Activated naive CD4-positive, alpha-beta T cell treated with anti-CD3 and anti-CD28 coated beads, Interleukin-2, amount 50 U/mL, for 24 hours (primary cell): ENCODE results near the gene ZGPAT.

Experiments
- H3K27ac Mint-ChIP-seq: one replicate; pipeline ENCODE4 v1.8.0; 2021; ENCODE audit warnings: mild to moderate bottlenecking, mixed read lengths
- H3K27me3 Mint-ChIP-seq: one replicate; pipeline ENCODE4 v1.8.0; 2021; ENCODE audit warnings: mixed read lengths
- H3K36me3 Mint-ChIP-seq: one replicate; pipeline ENCODE4 v1.8.0; 2021; ENCODE audit warnings: mixed read lengths
- H3K4me1 Mint-ChIP-seq: one replicate; pipeline ENCODE4 v1.8.0; 2021; ENCODE audit warnings: mixed read lengths
- H3K4me3 Mint-ChIP-seq: one replicate; pipeline ENCODE4 v1.8.0; 2021; ENCODE audit warnings: mild to moderate bottlenecking, mixed read lengths
- H3K9me3 Mint-ChIP-seq: one replicate; pipeline ENCODE4 v1.8.0; 2021; ENCODE audit warnings: mixed read lengths

Gene ZGPAT

DNA sequence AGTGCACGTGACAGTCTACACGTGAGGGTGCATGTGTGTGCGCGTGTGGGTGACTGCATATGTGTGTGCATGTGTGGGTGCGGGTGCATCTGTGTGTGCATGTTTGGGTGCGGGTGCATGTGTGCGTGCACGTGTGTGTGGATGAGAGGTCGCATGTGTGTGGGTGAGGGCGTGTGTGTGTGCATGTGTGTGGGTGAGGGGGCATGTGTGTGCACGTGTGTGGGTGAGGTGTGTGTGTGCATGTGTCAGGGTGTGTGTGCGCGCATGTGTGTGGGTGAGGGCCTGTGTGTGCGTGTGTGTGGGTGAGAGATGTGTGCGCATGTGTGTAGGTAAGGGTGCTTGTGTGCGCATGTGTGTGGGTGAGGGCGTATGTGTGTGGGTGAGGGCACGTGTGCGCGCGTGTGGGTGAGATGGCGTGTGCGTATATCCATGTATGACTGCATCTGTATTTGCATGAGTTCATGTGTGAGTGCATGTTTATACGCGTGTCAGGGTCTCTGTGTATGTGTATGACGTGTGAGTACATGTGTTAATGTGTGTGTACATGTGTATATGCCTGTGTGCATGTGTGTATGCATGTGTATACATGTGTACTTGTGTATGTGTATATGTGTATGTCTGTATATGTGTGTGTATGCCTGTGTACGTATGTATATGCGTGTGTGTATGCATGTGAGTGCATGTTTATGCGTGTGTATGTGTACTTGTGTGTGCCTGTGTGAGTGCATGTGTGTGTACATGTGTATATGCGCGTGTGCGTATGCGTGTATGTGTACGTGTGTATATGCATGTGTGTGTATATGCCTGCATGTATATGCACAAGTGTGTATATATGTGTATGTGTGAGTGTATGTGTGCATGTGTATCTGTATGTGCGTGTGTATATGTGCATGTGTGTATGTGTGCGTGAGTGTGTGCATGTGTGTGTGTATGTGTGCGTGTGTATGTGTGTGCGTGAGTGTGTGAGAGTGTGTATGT lies 24.6 kb downstream of the ZGPAT start:
- H3K36me3 Mint-ChIP-seq: peaks cover 15% of the 10 kb centered on the region
- peaks cover 39% of the 10 kb centered on the region for H3K4me1 Mint-ChIP-seq
- no peaks in the 10 kb centered on the region for H3K9me3 Mint-ChIP-seq
- no peak overlapping the region for H3K27ac Mint-ChIP-seq
- no peak overlapping the region for H3K4me3 Mint-ChIP-seq
- H3K27me3 Mint-ChIP-seq: no peaks in the 10 kb centered on the region

DNA sequence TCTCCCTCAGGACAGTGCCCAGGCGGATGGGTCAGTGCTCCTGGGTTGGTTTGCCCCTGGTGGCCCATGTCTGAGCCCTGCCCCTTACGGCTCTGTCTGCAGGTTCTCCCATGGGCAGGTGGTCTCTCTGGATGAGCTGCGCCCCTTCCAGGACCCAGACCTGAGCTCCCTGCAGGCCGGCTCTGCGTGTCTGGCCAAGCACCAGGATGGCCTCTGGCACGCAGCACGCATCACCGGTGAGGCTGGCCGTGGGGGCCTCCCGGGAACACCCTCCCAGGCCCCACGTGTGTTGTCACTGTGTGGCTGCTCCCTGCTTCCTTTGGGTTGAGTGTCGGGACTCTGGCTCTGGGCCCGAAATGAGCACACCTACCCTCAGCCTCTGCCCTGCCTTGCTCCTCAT lies 25.3 kb downstream of the ZGPAT start:
- no peaks in the 10 kb centered on the region for H3K27me3 Mint-ChIP-seq
- H3K4me1 Mint-ChIP-seq: peaks cover 34% of the 10 kb centered on the region
- H3K27ac Mint-ChIP-seq: no peak overlapping the region
- H3K4me3 Mint-ChIP-seq: no peak overlapping the region
- no peaks in the 10 kb centered on the region for H3K9me3 Mint-ChIP-seq
- H3K36me3 Mint-ChIP-seq: peaks cover 12% of the 10 kb centered on the region

DNA sequence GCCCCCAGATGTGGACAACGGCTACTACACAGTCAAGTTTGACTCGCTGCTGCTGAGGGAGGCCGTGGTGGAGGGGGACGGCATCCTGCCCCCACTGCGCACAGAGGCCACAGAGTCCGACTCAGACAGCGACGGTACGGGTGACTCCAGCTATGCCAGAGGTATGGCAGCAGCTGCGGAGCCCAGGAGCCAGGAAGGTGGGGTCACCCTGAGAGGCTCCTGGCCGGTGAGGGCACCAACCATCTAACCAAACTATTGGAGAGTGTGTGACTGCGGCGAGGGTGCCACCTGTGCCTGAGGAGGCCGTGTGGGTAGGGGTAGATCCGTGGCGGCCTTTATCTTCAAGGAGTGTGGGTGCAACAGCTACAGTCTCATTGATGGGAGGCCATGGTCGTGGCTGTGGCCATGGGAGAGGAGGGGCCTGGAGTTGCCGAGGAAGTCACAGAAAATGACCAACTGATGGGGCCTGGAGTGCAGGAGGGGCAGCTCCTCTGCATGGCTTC lies 25.8 kb downstream of the ZGPAT start:
- Mint-ChIP-seq H3K36me3 (peaks cover 9% of the 10 kb centered on the region), H3K27ac (no peak overlapping the region)

DNA sequence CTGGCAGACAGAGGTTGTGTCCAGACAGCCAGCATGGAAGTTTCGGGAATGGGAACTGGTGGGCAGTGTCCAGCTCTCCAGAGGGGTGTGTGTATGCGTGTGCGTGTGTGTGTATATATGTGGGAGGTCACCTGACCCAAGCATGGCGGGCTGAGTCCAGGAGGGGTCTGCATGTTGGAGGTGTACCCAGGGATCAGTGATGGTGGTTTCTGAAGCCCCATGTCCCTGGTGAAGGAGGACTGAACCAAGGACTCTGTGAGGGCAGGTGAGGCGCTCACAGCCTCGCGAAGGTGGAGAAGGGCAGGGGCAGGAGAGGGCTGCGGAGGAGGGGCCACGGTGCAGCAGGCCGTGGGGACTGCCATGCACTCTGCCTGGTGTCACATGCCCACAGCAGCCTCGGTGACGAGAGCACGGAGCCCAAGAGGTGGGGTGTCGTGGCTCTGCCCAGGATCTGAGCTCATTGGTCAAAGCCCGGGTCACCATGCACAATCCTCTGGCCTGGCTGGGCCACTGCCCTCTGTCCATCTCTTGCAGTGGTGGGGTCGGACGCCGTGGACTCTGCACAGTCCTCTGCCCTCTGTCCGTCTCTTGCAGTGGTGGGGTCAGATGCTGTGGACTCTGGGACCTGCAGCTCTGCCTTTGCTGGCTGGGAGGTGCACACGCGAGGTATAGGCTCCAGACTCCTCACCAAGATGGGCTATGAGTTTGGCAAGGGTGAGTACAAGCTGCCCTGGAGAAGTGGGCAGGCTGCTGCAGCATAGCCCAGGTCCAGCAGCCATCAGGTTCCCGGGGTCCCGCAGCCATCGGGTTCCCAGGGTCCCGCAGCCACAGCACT lies 26.5 kb downstream of the ZGPAT start:
- Mint-ChIP-seq H3K9me3 (no peaks in the 10 kb centered on the region), H3K36me3 (peaks cover 9% of the 10 kb centered on the region), H3K4me1 (peaks cover 27% of the 10 kb centered on the region), H3K27me3 (no peaks in the 10 kb centered on the region), H3K4me3 (no peak overlapping the region), H3K27ac (no peak overlapping the region)

More for the DNA sequence above, 25.8 kb downstream of the ZGPAT start:
- Mint-ChIP-seq H3K4me1 (peaks cover 29% of the 10 kb centered on the region), H3K4me3 (no peak overlapping the region), H3K9me3 (no peaks in the 10 kb centered on the region), H3K27me3 (no peaks in the 10 kb centered on the region)

DNA sequence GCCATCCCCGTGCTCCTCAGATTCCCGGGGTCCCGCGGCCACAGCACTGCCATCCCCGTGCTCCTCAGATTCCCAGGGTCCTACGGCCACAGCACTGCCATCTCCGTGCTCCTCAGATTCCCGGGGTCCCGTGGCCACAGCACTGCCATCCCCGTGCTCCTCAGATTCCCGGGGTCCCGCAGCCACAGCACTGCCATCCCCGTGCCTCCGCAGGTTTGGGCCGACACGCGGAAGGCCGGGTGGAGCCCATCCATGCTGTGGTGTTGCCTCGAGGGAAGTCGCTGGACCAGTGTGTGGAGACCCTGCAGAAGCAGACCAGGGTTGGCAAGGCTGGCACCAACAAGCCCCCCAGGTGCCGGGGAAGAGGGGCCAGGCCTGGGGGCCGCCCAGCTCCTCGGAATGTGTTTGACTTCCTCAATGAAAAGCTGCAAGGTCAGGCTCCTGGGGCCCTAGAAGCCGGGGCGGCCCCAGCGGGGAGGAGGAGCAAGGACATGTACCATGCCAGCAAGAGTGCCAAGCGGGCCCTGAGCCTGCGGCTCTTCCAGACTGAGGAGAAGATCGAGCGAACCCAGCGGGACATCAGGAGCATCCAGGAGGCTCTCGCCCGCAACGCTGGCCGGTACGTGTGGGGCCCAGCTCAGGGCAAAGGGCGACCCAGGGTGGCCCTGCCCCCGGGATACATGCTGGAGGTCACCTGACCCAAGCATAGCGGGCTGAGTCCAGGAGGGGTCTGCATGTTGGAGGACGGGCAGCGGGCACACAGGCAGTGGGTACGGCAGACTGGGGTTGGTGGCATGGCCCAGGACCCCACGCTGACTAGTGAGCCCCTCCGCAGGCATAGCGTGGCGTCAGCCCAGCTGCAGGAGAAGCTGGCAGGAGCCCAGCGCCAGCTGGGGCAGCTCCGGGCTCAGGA lies 27.4 kb downstream of the ZGPAT start:
- Mint-ChIP-seq H3K4me3 (peak overlapping the region; percentile 11), H3K27ac (peak overlapping the region; percentile 51), H3K27me3 (no peaks in the 10 kb centered on the region), H3K9me3 (no peaks in the 10 kb centered on the region), H3K4me1 (peaks cover 27% of the 10 kb centered on the region), H3K36me3 (peaks cover 6% of the 10 kb centered on the region)

DNA sequence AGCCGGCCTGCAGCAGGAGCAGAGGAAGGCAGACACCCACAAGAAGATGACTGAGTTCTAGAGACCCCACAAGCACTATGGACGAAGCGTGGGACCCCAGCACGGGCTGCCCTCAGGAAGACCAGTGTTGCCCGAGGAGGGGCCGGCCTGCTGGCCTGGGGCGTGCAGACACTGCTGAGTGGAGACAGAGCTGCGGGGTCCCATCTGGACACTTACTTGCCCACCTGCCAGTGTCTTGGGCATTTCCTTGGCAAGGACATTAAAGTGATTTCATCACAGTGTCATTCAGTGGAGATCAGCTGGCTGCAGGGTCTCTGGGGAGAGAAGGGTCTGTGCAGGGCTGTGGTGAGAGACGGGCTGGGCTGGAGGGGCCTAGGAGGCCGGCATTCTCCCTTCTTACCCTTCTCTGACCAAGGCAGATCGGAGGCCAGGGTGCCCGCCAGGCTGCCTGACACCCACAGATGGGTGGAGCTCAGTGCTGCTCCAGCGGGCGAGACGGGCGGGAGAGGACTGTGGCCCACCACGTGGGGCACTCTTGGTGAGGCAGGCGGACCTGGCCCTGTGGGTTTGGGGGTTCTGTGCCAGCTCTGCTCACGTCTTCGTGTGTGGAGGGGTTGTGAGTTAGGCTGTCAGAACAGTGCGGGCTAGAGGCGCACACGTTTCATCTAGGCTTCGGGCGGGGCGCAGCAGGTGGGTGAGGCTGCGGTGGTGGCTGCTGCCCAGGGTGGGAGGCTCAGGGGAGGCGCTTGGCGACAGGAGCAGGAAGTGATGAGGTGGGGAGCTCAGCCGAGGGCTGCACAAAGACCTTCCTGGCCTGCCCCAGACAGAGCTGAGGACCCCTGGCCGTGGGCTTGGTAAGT lies 28.2 kb downstream of the ZGPAT start, which contains the start of gene LIME1:
Gene LIME1, plus strand, starts transcription at position 806 of the 860 bp plus-strand sequence. CDS start 886 bp downstream, outside the sequence.
- Mint-ChIP-seq H3K27me3 (no peaks in the 10 kb centered on the region), H3K36me3 (peaks cover 4% of the 10 kb centered on the region), H3K4me3 (peak within 1 kb of the TSS; percentile 81), H3K4me1 (peaks cover 27% of the 10 kb centered on the region), H3K27ac (peak within 1 kb of the TSS; percentile 23), H3K9me3 (no peaks in the 10 kb centered on the region)

- Mint-ChIP-seq H3K27me3 (no peaks in the 10 kb centered on the region), H3K4me1 (peaks cover 27% of the 10 kb centered on the region), H3K27ac (no peak overlapping the region), H3K36me3 (peaks cover 4% of the 10 kb centered on the region), H3K9me3 (no peaks in the 10 kb centered on the region), H3K4me3 (peak overlapping the region; percentile 81)
Measured at GRCh38 chr20:63736893-63737694, 29.3 kb downstream of the ZGPAT start.

- H3K27me3 Mint-ChIP-seq: no peaks in the 10 kb centered on the region
- peaks cover 4% of the 10 kb centered on the region for H3K36me3 Mint-ChIP-seq
- peak overlapping the region; percentile 81 for H3K4me3 Mint-ChIP-seq
- no peaks in the 10 kb centered on the region for H3K9me3 Mint-ChIP-seq
- no peak overlapping the region for H3K27ac Mint-ChIP-seq
- peaks cover 27% of the 10 kb centered on the region for H3K4me1 Mint-ChIP-seq
Measured at GRCh38 chr20:63737695-63737944, 29.8 kb downstream of the ZGPAT start.

DNA sequence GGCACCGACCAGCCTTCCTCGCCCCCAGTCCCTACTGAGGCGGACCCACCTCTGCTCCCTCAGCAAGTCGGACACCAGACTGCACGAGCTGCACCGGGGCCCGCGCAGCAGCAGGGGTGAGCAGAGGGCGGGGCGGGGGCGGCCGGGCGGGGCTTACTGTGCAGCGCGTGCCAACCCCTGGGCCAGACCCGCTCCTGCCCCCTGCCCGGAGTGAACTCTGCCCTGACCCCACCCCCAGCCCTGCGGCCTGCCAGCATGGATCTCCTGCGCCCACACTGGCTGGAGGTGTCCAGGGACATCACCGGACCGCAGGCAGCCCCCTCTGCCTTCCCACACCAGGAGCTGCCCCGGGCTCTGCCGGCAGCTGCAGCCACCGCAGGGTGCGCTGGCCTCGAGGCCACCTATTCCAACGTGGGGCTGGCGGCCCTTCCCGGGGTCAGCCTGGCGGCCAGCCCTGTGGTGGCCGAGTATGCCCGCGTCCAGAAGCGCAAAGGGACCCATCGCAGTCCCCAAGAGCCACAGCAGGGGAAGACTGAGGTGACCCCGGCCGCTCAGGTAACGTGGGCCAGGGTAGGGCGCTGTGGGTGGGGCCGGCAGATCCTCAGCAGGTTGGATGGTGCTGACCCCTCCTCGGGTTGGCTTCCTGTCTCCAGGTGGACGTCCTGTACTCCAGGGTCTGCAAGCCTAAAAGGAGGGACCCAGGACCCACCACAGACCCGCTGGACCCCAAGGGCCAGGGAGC lies 30.3 kb downstream of the ZGPAT start:
- H3K4me1 Mint-ChIP-seq: peaks cover 27% of the 10 kb centered on the region
- no peak overlapping the region for H3K27ac Mint-ChIP-seq
- H3K9me3 Mint-ChIP-seq: no peaks in the 10 kb centered on the region
- H3K27me3 Mint-ChIP-seq: no peaks in the 10 kb centered on the region
- H3K4me3 Mint-ChIP-seq: peak overlapping the region; percentile 42
- H3K36me3 Mint-ChIP-seq: peaks cover 4% of the 10 kb centered on the region

GRCh38 chr20:63738687-63739129 lies 30.9 kb downstream of the ZGPAT start:
- Mint-ChIP-seq H3K36me3 (peaks cover 4% of the 10 kb centered on the region), H3K27ac (no peak overlapping the region), H3K9me3 (no peaks in the 10 kb centered on the region), H3K4me1 (peaks cover 24% of the 10 kb centered on the region), H3K4me3 (peak overlapping the region; percentile 42), H3K27me3 (no peaks in the 10 kb centered on the region)

DNA sequence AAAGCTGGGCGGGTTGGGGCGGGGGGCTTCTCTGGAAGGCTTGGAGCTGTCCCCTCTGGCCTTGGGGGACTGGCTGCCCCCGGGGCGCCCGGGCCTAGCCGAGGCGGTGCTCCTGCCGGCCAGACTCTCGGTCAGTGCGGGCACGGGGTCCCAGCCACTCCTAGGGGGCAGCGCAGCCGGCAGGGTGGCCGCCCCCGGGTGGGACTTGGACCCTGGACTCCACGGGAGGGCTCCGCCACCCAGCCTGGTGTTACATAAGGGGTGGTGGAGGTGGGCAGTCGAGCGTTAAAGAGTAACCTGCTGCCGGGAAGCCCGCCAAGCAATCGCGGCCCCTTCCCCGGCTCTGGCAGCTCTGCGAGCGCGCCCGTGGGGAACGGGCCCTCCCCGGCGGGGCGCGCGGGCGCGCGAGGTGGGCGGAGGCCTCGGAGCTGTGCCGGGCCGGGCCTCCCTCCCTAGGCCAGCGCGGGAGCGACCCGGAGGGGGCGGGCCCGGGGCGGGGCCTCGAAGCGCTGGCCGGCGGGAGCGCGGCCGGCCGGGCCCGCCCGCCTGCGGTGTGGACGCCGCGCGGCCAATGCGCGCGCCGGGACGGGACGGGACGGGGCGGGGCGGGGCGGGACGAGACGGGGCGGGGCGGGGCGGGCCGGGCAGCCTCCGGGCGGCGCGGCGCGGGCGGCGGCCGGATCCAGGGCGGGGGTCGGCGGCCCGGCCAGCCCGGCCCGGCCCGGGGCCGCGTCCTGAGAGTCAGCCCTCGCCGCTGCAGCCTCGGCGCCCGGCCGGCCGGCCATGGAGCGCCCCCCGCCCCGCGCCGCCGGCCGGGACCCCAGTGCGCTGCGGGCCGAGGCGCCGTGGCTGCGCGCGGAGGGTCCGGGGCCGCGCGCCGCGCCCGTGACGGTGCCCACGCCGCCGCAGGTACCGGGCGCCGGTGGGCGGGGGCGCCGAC lies 31.6 kb downstream of the ZGPAT start, which contains the start of gene SLC2A4RG:
Gene SLC2A4RG, plus strand, starts transcription at position 647 of the 940 bp plus-strand sequence. Its CDS starts 137 bp downstream, at position 784.
- H3K27me3 Mint-ChIP-seq: no peaks in the 10 kb centered on the region
- H3K27ac Mint-ChIP-seq: no peak within 1 kb of the TSS
- peak within 1 kb of the TSS; percentile 49 for H3K4me3 Mint-ChIP-seq
- peaks cover 17% of the 10 kb centered on the region for H3K4me1 Mint-ChIP-seq
- no peaks in the 10 kb centered on the region for H3K36me3 Mint-ChIP-seq
- H3K9me3 Mint-ChIP-seq: no peaks in the 10 kb centered on the region

DNA sequence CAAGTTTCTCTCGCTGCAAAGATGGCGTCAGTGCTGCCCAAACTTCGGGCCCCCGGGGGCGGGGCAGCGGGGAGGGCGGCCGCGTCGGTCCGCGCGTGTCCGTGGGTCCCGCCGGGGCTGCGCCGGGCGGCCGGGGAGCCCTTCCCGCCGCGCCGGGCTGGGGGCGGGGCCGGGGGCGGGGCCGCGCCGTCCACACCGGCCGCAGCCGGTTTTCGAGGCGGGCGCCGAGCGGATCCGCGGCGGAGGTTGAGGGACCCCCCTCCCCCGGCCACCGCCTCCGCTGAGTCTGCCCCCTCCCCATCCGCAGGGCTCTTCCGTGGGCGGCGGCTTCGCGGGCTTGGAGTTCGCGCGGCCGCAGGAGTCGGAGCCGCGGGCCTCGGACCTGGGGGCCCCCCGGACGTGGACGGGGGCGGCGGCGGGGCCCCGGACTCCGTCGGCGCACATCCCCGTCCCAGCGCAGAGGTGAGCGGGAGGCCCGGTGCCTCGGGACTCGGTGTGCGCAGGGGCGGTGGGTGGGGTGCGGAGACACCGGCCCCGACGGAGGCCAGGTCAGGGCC lies 32.3 kb downstream of the ZGPAT start:
- Mint-ChIP-seq H3K9me3 (no peaks in the 10 kb centered on the region), H3K27me3 (no peaks in the 10 kb centered on the region), H3K4me1 (peaks cover 14% of the 10 kb centered on the region), H3K27ac (no peak overlapping the region), H3K36me3 (no peaks in the 10 kb centered on the region), H3K4me3 (peak overlapping the region; percentile 49)
